Heart left ventricle (tissue), 16 donors: ENCODE data around the gene MYH8. TPM values are rescaled to one million over a fixed set of nuclear protein-coding genes. Genes with fewer than 3 reads are reported as not detected.
A peak's percentile ranks its signal among the peaks of the same experiment; 100 is the strongest.

ENCODE experiments used
- ATAC-seq, 4 donors: fragments of 200-7000 bp; cut with Tn5 transposase; one replicate each; pipeline ENCODE4 v1.9.1; 2020 to 2022; ENCODE audit warnings: moderate library complexity in 4 of 4, mild to moderate bottlenecking in 3 of 4, moderate number of reproducible peaks in 1 of 4
- DNase-seq, 5 donors: peaks; one replicate each; pipeline ENCODE4 v3.0.0-alpha.2; 2020
- H3K27ac ChIP-seq, 12 donors: fragments of 200-600 bp; sonication (generic) in 4 of 12; one replicate each; pipeline versions ENCODE4 v1.5.0 to v1.8.0; 2016 to 2022; ENCODE audit warnings: mild to moderate bottlenecking in 2 of 12
- H3K27me3 ChIP-seq, 9 donors: fragments of 200-600 bp; sonication (generic) in 2 of 9; one replicate each; pipeline versions ENCODE4 v1.5.1 to v1.8.0; 2016 to 2022; ENCODE audit warnings: mild to moderate bottlenecking in 3 of 9
- H3K36me3 ChIP-seq, 9 donors: fragments of 200-600 bp; sonication (generic) in 2 of 9; one replicate each; pipeline versions ENCODE4 v1.5.0 to v1.8.0; 2018 to 2022; ENCODE audit warnings: mild to moderate bottlenecking in 2 of 9
- H3K4me1 ChIP-seq, 12 donors: fragments of 200-600 bp; sonication (generic) in 4 of 12; one replicate each; pipeline versions ENCODE4 v1.5.0 to v1.8.0; 2016 to 2022; ENCODE audit warnings: mild to moderate bottlenecking in 3 of 12
- H3K4me3 ChIP-seq, 12 donors: fragments of 200-600 bp; sonication (generic) in 4 of 12; one replicate each; pipeline versions ENCODE4 v1.5.0 to v1.8.0; 2017 to 2022; ENCODE audit warnings: mild to moderate bottlenecking in 9 of 12, moderate library complexity in 4 of 12
- H3K9me3 ChIP-seq, 12 donors: fragments of 200-600 bp; sonication (generic) in 4 of 12; one replicate each; pipeline versions ENCODE4 v1.5.0 to v1.8.0; 2016 to 2022; ENCODE audit warnings: mild to moderate bottlenecking in 1 of 12
- CTCF ChIP-seq, 12 donors: fragments of 200-600 bp; sonication (generic) in 4 of 12; IDR thresholded peaks; one replicate each; pipeline versions ENCODE4 v1.5.0 to v1.8.0; 2018 to 2022; ENCODE audit warnings: antibody characterized with exemption in 12 of 12, mild to moderate bottlenecking in 5 of 12
- POLR2A ChIP-seq, 2 donors: fragments of 450-650 bp; IDR thresholded peaks; one replicate each; pipeline ENCODE4 v1.6.1; 2017; ENCODE audit warnings: antibody characterized with exemption in 2 of 2, mild to moderate bottlenecking in 2 of 2, moderate library complexity in 2 of 2
- WGBS, 4 donors: extraction: QIAGEN DNeasy Blood & Tissue Kit in 2 of 4; methylation state at CpG; one replicate each; pipeline versions ENCODE4 v1.1.5 to v1.1.7; 2013 to 2018; 5-methylcytosine and 5-hydroxymethylcytosine counted together
- intact Hi-C, 10 donors: fragments of 100-400 bp; cut with DNase I; formaldehyde crosslinking; loops; one replicate each; pipeline versions ENCODE4 v1.11.1 to v1.14.2; 2022
- polyA plus RNA-seq, 2 donors: library from polyadenylated mRNA; stranded (reverse); fragments of 200-250 nt; gene quantifications; one replicate each; pipeline ENCODE4 v1.2.3, GENCODE V29; 2013
- total RNA-seq, 9 donors: library from RNA; depleted of rRNA in 2 of 9; stranded (reverse); fragments of >200 nt in 2 of 9; fragmentation: NEBNext Ultra II Directional in 3 of 9; extraction: Animal tissue kit (Norgen Biotek cat#: 25700) in 3 of 9; gene quantifications; one replicate each; pipeline versions ENCODE4 v1.1.0 to v1.2.4, GENCODE V29; 2016 to 2023
- donor health status: ischemic (EF 13 %, LVEDD 7.1; RV severe dilation, severe dysfunction).
- donor health status: healthy with polysubstance abuse.
- donor health status: DM: no; HTN: yes; CAD: no.
- donor health status: DM: no; HTN: no; CAD: no.
- donor health status: ischemic (EF 25% LVEDD 6.9; RV normal size, moderate dysfunction).
- donor health status: ischemic (EF 25% LVEDD 5.7; RV mildly dilated, moderate dysfunction).
- donor health status: healthy.
- donor health status: DM: yes; HTN: yes; CAD: no.
- donor health status: ischemic (EF 35%, LVEDD 5.7; RV mildly dilated, moderate dysfunction).
- donor health status: nonischemic (EF 11% LVEDD 7.7; RV severe dilation, severe dysfunction).
- donor health status: DM: yes; HTN: yes; CAD: no.
- donor health status: PGD.
- donor health status: ischemic (EF 29% LVEDD 5.4; RV normal size, mild dysfunction).
- donor health status: nonischemic (EF 23%, LVEDD 6.1; RV moderate dilation, normal function).

MYH8 gene
- total and polyA plus RNA-seq, 11 donors = 0.12 TPM; not detected in 10

GRCh38 chr17:10385871-10386270, 35.9 kb downstream of the MYH8 start:
- WGBS, 4 donors = 47 to 67% (median 62%) methylated on average over 6 of the region's 6 CpGs
- no peak overlapping the region for H3K27ac ChIP-seq
- ATAC-seq = no peak
- intact Hi-C loops = no loop called here
- TF ChIP-seq CTCF (IDR thresholded peaks at IDR 0.05) (no peak), POLR2A (IDR thresholded peaks at IDR 0.05) (no peak)
- H3K4me1 ChIP-seq = no peaks in the 10 kb centered on the region
- no peaks in the 10 kb centered on the region for H3K9me3 ChIP-seq
- DNase-seq = no peak
- peaks cover 0 to 11% (median 0%) of the 10 kb centered on the region in 9 donors for H3K27me3 ChIP-seq
- H3K36me3 ChIP-seq = no peaks in the 10 kb centered on the region
- no peak overlapping the region for H3K4me3 ChIP-seq

DNA sequence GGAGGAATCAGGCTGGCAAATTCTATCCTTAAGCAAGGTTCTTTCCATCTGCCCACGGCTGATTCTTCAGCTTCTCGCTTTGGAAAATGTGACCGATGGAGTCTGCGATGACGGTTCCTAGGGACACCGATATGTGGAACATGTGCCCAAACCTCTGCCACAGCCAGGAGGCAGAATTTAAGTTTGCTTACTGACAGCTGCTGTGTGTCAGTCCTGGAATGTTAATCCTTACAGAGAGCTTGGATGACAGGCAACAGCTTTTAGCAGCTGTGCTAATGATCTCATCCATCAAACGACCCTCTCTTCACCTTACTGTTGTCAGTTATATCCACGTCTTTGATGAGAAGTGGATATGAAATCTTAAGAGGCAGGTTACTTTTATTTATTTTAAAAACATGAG, 37.6 kb downstream of the MYH8 start:
- WGBS, 4 donors = 22 to 37% (median 25%) methylated on average over 8 of the region's 8 CpGs
- no peak overlapping the region for H3K4me3 ChIP-seq
- no peaks in the 10 kb centered on the region for H3K9me3 ChIP-seq
- ATAC-seq = peak in 2 of 4 donors; percentile 13 to 55
- TF ChIP-seq CTCF (IDR thresholded peaks at IDR 0.05) = peak in 1 of 12 donors; percentile 9
- TF ChIP-seq POLR2A (IDR thresholded peaks at IDR 0.05) = no peak
- peaks cover 0 to 5% (median 0%) of the 10 kb centered on the region in 12 donors for H3K4me1 ChIP-seq
- DNase-seq = no peak
- intact Hi-C loops = no loop called here
- H3K36me3 ChIP-seq = no peaks in the 10 kb centered on the region
- peaks cover 0 to 11% (median 0%) of the 10 kb centered on the region in 9 donors for H3K27me3 ChIP-seq
- no peak overlapping the region for H3K27ac ChIP-seq

GRCh38 chr17:10380631-10381408, 40.9 kb downstream of the MYH8 start:
- no peaks in the 10 kb centered on the region for H3K36me3 ChIP-seq
- no peak for DNase-seq
- intact Hi-C loops = no loop called here
- H3K27me3 ChIP-seq = peaks cover 0 to 10% (median 0%) of the 10 kb centered on the region in 9 donors
- H3K27ac ChIP-seq = no peak overlapping the region
- TF ChIP-seq POLR2A (IDR thresholded peaks at IDR 0.05) = no peak
- TF ChIP-seq CTCF (IDR thresholded peaks at IDR 0.05) = no peak
- peaks cover 0 to 5% (median 0%) of the 10 kb centered on the region in 12 donors for H3K4me1 ChIP-seq
- no peaks in the 10 kb centered on the region for H3K9me3 ChIP-seq
- peak in 1 of 4 donors; percentile 71 for ATAC-seq
- WGBS, 4 donors = 74 to 77% (median 75%) methylated on average over 3 of the region's 3 CpGs
- H3K4me3 ChIP-seq = no peak overlapping the region

- Histone ChIP-seq H3K27me3 (no peaks in the 10 kb centered on the region), H3K36me3 (no peaks in the 10 kb centered on the region), H3K4me1 (no peaks in the 10 kb centered on the region), H3K27ac (no peak within 1 kb of the TSS), H3K9me3 (no peaks in the 10 kb centered on the region), H3K4me3 (no peak within 1 kb of the TSS)
- TF ChIP-seq CTCF (IDR thresholded peaks at IDR 0.05) (no peak), POLR2A (IDR thresholded peaks at IDR 0.05) (no peak)
- DNase-seq (no peak), ATAC-seq (no peak)
- whole genome bisulfite sequencing, 4 donors = 71 to 83% (median 76%) methylated on average over 5 of the region's 5 CpGs
- intact Hi-C loops = no loop called here
These were observed 48.8 kb downstream of the MYH8 start, which contains the start of gene MYH13 for GRCh38 chr17:10372906-10373305. MYH13 (minus strand) TSS chr17:10373006; CDS start chr17:10364530, 8,476 bp downstream.
